ENCODE results near the gene ZNF827. TPM values are rescaled to one million over a fixed set of nuclear protein-coding genes. Genes with fewer than 3 reads are reported as not detected.

ZNF827 gene
- total RNA-seq (2014; rRNA removed) (9.8 and 12.0 TPM in 2 replicates), Bru-seq, nascent RNA (percentile 88 among the genes with signal in this experiment), BruChase-seq, experiment 1, labeled RNA remaining after a 6-hour chase (percentile 75 among the genes with signal in this experiment), BruChase-seq, experiment 2, labeled RNA remaining after a 2-hour chase (percentile 78 among the genes with signal in this experiment)
- long read RNA-seq, full-length matches to known transcripts = 1 of 41 reads
- long read RNA-seq, partial matches to known transcripts = 9 of 41 reads
- long read RNA-seq, other reads (novel, unspliced or antisense) = 31 of 41 reads

- Histone ChIP-seq H3K9me2 (replicated peaks; ENCODE audit: low read length) (no peaks in the 10 kb centered on the region), H2AFZ (ENCODE audit: low read length) (peak within 1 kb of the TSS; percentile 96), H3K4me3 (ENCODE audit: low read length) (peak within 1 kb of the TSS; percentile 93), H3K4me1 (ENCODE audit: insufficient read depth, low read length) (peaks cover 31% of the 10 kb centered on the region), H3K79me2 (ENCODE audit: low read length) (peaks cover 32% of the 10 kb centered on the region), H4K20me1 (ENCODE audit: low read length) (no peaks in the 10 kb centered on the region), H3K4me2 (ENCODE audit: low read length) (peak within 1 kb of the TSS; percentile 83), H3K27me3 (ENCODE audit: low read length) (no peaks in the 10 kb centered on the region), H3F3A (ENCODE audit: low read length, unreplicated experiment) (peaks cover 6% of the 10 kb centered on the region), H3K36me3 (ENCODE audit: low read depth, low read length) (no peaks in the 10 kb centered on the region), H3K9ac (ENCODE audit: low read length) (peak within 1 kb of the TSS; percentile 75), H3K27ac (ENCODE audit: low read length) (peak within 1 kb of the TSS; percentile 58), H3K9me3 (ENCODE audit: low read length) (no peaks in the 10 kb centered on the region)
- intact Hi-C loops (cut with micrococcal nuclease) = loop anchor here (1.0 to 5.0 kb wide), 6 partner anchors 99 to 757 kb away; partner anchors contain the start of genes LSM6 and OTUD4
- ChIA-PET POLR2A (ENCODE audit: unreplicated experiment) (interaction anchor here (0.7 to 0.8 kb wide), 3 partner anchors 206 to 581 kb away, joined by 3 to 8 read pairs (median 5); partner anchors contain the start of gene C4orf51), CTCF (interaction anchor here (0.6 kb wide), 1 partner anchor 216 kb away, joined by 9 read pairs; no protein-coding TSS in a partner anchor)
- DNase-seq (peak; percentile 56), ATAC-seq (peak; percentile 21)
- BruUV-seq (replicated peaks) = TSS peak; percentile 67
- no peak for TF ChIP-seq EZH2 (IDR thresholded peaks at IDR 0.05; ENCODE audit: low read length, unreplicated experiment)
- no peak for TF ChIP-seq CTCF (conservative IDR thresholded peaks at IDR 0.05; ENCODE audit: low read depth, low read length)
- TF ChIP-seq EZH2phosphoT487 (IDR thresholded peaks at IDR 0.05; ENCODE audit: borderline replicate concordance, low read length) = no peak
These were observed at the start of gene ZNF827 for GRCh38 chr4:145938618-145939440. TSS of gene ZNF827 (minus strand) at chr4:145938823. CDS start at chr4:145938407, 416 bp downstream.

GRCh38 chr4:145984563-145984962, 45.9 kb upstream of the ZNF827 start:
- Histone ChIP-seq H3K27me3 (ENCODE audit: low read length) (peaks cover 26% of the 10 kb centered on the region; the same call in 1 of the 2 replicates), H3K27ac (ENCODE audit: low read length) (no peak overlapping the region), H3K9ac (ENCODE audit: low read length) (no peak overlapping the region), H3K36me3 (ENCODE audit: low read depth, low read length) (no peaks in the 10 kb centered on the region), H3K4me2 (ENCODE audit: low read length) (no peak overlapping the region), H3K79me2 (ENCODE audit: low read length) (no peaks in the 10 kb centered on the region), H2AFZ (ENCODE audit: low read length) (no peak overlapping the region), H3K4me3 (ENCODE audit: low read length) (no peak overlapping the region), H4K20me1 (ENCODE audit: low read length) (no peaks in the 10 kb centered on the region), H3F3A (ENCODE audit: low read length, unreplicated experiment) (no peaks in the 10 kb centered on the region), H3K9me3 (ENCODE audit: low read length) (no peaks in the 10 kb centered on the region), H3K4me1 (ENCODE audit: insufficient read depth, low read length) (no peaks in the 10 kb centered on the region), H3K9me2 (replicated peaks; ENCODE audit: low read length) (no peaks in the 10 kb centered on the region)
- ATAC-seq = no peak
- POLR2A ChIA-PET (ENCODE audit: unreplicated experiment) = no interaction called here
- BruUV-seq (replicated peaks) = no TSS peak
- CTCF ChIA-PET = no interaction called here
- TF ChIP-seq EZH2 (IDR thresholded peaks at IDR 0.05; ENCODE audit: low read length, unreplicated experiment) = no peak
- TF ChIP-seq EZH2phosphoT487 (IDR thresholded peaks at IDR 0.05; ENCODE audit: borderline replicate concordance, low read length) = no peak
- TF ChIP-seq CTCF (conservative IDR thresholded peaks at IDR 0.05; ENCODE audit: low read depth, low read length) = no peak
- intact Hi-C loops (cut with micrococcal nuclease) = no loop called here
- DNase-seq = no peak

Data from PC-3 (cell line).